Measurements from ENCODE around the gene THRA. TPM values are rescaled to one million over a fixed set of nuclear protein-coding genes. Genes with fewer than 3 reads are reported as not detected.

THRA gene
- total RNA-seq, 1 donor from 2014 or later = 37.0 TPM

GRCh38 chr17:40069751-40070708 lies 7.3 kb downstream of the THRA start:
- H3K27ac Mint-ChIP-seq = peak overlapping the region; percentile 74
- H3K27me3 Mint-ChIP-seq = no peaks in the 10 kb centered on the region
- DNase-seq (ENCODE audit: extremely low spot score, unreplicated experiment) = no peak
- no peaks in the 10 kb centered on the region for H3K36me3 Mint-ChIP-seq
- TF ChIP-seq CTCF (conservative IDR thresholded peaks at IDR 0.05) = peak; percentile 49
- H3K4me3 Mint-ChIP-seq = peak overlapping the region; percentile 74
- H3K4me1 Mint-ChIP-seq (ENCODE audit: unreplicated experiment) = peaks cover 59% of the 10 kb centered on the region
- H3K9me3 Mint-ChIP-seq = no peaks in the 10 kb centered on the region

- no peaks in the 10 kb centered on the region for H3K36me3 Mint-ChIP-seq
- DNase-seq (ENCODE audit: extremely low spot score, unreplicated experiment) = no peak
- peak overlapping the region; percentile 21 for H3K27ac Mint-ChIP-seq
- no peak for TF ChIP-seq CTCF (conservative IDR thresholded peaks at IDR 0.05)
- H3K4me1 Mint-ChIP-seq (ENCODE audit: unreplicated experiment) = peaks cover 60% of the 10 kb centered on the region
- no peaks in the 10 kb centered on the region for H3K9me3 Mint-ChIP-seq
- no peaks in the 10 kb centered on the region for H3K27me3 Mint-ChIP-seq
- peak overlapping the region; percentile 31 for H3K4me3 Mint-ChIP-seq
These were observed 8.0 kb downstream of the THRA start for GRCh38 chr17:40070709-40071312.

GRCh38 chr17:40071313-40072039 lies 8.7 kb downstream of the THRA start:
- Mint-ChIP-seq H3K27ac (peak overlapping the region; percentile 21), H3K4me3 (peak overlapping the region; percentile 51), H3K4me1 (ENCODE audit: unreplicated experiment) (peaks cover 63% of the 10 kb centered on the region), H3K27me3 (no peaks in the 10 kb centered on the region), H3K36me3 (no peaks in the 10 kb centered on the region), H3K9me3 (no peaks in the 10 kb centered on the region)
- TF ChIP-seq CTCF (conservative IDR thresholded peaks at IDR 0.05) = no peak
- no peak for DNase-seq (ENCODE audit: extremely low spot score, unreplicated experiment)

- H3K9me3 Mint-ChIP-seq = no peaks in the 10 kb centered on the region
- no peak overlapping the region for H3K4me3 Mint-ChIP-seq
- no peak for DNase-seq (ENCODE audit: extremely low spot score, unreplicated experiment)
- H3K27me3 Mint-ChIP-seq = no peaks in the 10 kb centered on the region
- no peak overlapping the region for H3K27ac Mint-ChIP-seq
- H3K4me1 Mint-ChIP-seq (ENCODE audit: unreplicated experiment) = peaks cover 61% of the 10 kb centered on the region
- no peaks in the 10 kb centered on the region for H3K36me3 Mint-ChIP-seq
- no peak for TF ChIP-seq CTCF (conservative IDR thresholded peaks at IDR 0.05)
These were observed 9.4 kb downstream of the THRA start for GRCh38 chr17:40072040-40072734.

GRCh38 chr17:40072735-40073346 lies 10.1 kb downstream of the THRA start:
- H3K27me3 Mint-ChIP-seq = no peaks in the 10 kb centered on the region
- no peak overlapping the region for H3K27ac Mint-ChIP-seq
- peaks cover 56% of the 10 kb centered on the region for H3K4me1 Mint-ChIP-seq (ENCODE audit: unreplicated experiment)
- no peak for DNase-seq (ENCODE audit: extremely low spot score, unreplicated experiment)
- no peak for TF ChIP-seq CTCF (conservative IDR thresholded peaks at IDR 0.05)
- no peaks in the 10 kb centered on the region for H3K9me3 Mint-ChIP-seq
- H3K4me3 Mint-ChIP-seq = peak overlapping the region; percentile 25
- H3K36me3 Mint-ChIP-seq = peaks cover under 1% of the 10 kb centered on the region
